ENCODE results near the gene GAL3ST1. TPM values are rescaled to one million over a fixed set of nuclear protein-coding genes. Genes with fewer than 3 reads are reported as not detected.

GAL3ST1 gene
- total and polyA plus RNA-seq, 3 donors from 2014 or later: 4.2 to 18.5 (median 11.3) TPM

DNA sequence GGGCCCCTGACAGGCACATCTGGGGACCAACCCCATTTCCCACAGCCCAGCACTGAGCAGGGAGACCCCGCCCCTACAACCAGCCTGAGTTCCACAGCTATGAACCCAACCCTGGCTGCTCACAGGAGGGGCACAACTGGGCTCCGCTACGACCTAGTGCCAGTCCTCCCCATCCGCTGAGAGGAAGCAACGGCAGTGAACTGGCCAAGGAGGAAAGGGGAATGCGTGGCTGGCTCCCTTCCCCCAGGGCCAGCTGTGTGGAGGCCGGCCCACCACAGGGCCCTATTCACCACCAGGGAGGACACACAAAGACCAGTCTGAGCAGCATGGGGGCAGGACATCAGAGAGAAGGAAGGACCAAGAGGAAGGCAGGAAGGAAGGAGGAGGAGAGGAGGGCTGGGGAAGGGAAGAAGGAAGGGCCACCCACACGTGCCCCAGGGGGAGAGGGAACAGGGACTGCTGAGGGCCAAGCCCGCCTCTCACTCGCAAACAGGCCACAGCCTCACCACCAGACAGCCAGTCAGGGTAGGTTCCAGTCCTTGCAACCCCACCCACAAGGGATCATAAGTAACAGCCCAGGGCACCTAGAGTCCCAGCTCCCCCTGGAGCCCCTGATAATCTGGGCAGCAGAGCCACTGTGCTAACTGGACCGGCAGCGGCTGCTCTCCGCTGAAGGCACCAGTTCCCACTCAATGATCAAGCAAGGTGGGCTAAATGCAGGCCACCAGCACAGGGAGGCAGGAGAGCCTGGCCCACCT is 8.5 kb upstream of the GAL3ST1 start:
- Histone ChIP-seq H3K4me1 (no peaks in the 10 kb centered on the region), H3K36me3 (ENCODE audit: low read depth, missing control alignments) (no peaks in the 10 kb centered on the region), H3K9me3 (no peaks in the 10 kb centered on the region), H3K4me3 (no peak overlapping the region), H3K27me3 (no peaks in the 10 kb centered on the region), H3K27ac (no peak overlapping the region)
- TF ChIP-seq, protein P1, sequence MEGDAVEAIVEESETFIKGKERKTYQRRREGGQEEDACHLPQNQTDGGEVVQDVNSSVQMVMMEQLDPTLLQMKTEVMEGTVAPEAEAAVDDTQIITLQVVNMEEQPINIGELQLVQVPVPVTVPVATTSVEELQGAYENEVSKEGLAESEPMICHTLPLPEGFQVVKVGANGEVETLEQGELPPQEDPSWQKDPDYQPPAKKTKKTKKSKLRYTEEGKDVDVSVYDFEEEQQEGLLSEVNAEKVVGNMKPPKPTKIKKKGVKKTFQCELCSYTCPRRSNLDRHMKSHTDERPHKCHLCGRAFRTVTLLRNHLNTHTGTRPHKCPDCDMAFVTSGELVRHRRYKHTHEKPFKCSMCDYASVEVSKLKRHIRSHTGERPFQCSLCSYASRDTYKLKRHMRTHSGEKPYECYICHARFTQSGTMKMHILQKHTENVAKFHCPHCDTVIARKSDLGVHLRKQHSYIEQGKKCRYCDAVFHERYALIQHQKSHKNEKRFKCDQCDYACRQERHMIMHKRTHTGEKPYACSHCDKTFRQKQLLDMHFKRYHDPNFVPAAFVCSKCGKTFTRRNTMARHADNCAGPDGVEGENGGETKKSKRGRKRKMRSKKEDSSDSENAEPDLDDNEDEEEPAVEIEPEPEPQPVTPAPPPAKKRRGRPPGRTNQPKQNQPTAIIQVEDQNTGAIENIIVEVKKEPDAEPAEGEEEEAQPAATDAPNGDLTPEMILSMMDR (IDR thresholded peaks at IDR 0.05): no peak
- no peak for TF ChIP-seq POLR2A (IDR thresholded peaks at IDR 0.05)
- DNase-seq: no peak
- intact Hi-C loops (cut with DNase I; ENCODE audit: low total_unique reads): no loop called here
- WGBS, 2 donors: 79 to 84% methylated on average over 7 to 13 of the region's 13 CpGs

DNA sequence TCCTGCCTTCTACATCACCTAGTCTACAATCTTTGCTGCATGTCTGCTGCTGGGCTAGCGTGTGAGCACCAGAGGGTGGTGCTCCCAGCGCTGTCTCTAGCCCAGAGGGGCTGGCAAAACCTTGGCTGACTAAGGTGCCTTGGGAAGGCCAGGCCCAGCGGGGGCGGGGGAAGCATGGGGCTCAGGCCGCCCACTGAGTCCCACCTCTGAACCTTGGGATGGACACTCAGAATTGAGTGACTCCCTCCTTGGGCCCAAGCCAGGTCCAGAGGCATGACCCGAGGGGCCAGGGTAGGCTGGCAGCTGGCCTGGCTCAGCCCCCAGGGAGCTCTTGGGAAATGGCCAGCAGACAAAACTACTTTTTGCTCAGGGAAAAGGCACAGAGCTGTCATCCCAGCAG is 7.6 kb upstream of the GAL3ST1 start:
- no peaks in the 10 kb centered on the region for H3K36me3 ChIP-seq (ENCODE audit: low read depth, missing control alignments)
- 85 to 89% methylated on average over 3 to 6 of the region's 6 CpGs for WGBS, 2 donors

DNA sequence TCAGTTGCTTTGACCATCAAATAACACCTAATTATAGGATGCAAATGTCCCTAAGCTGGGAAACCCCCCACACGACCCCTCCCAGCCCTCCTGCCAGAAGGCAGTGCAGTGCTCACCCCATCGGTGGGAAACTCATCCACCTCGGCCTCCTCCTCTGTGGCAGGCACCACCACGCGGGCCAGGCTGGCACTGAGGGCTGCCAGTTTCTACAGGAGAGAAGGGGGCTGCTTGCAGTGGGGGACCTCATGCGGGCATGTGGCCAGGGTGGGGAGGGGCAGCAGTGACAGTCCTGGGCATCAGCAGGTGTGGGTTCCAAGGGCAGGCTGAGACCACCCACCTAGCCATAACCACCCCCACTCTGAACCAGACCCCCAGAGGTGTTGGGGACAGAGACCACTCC is 6.4 kb upstream of the GAL3ST1 start:
- Histone ChIP-seq H3K9me3 (no peaks in the 10 kb centered on the region), H3K36me3 (ENCODE audit: low read depth, missing control alignments) (no peaks in the 10 kb centered on the region), H3K27me3 (no peaks in the 10 kb centered on the region), H3K4me1 (peaks cover 1% of the 10 kb centered on the region), H3K4me3 (no peak overlapping the region), H3K27ac (no peak overlapping the region)
- 82 to 93% methylated on average over 3 to 5 of the region's 6 CpGs for WGBS, 2 donors
- no peak for DNase-seq
- no peak for TF ChIP-seq POLR2A (IDR thresholded peaks at IDR 0.05)
- TF ChIP-seq, protein P1 (IDR thresholded peaks at IDR 0.05): no peak
- intact Hi-C loops (cut with DNase I; ENCODE audit: low total_unique reads): no loop called here

More for the DNA sequence above, 7.6 kb upstream of the GAL3ST1 start:
- Histone ChIP-seq H3K27me3 (no peaks in the 10 kb centered on the region), H3K27ac (no peak overlapping the region), H3K4me3 (no peak overlapping the region), H3K9me3 (no peaks in the 10 kb centered on the region), H3K4me1 (no peaks in the 10 kb centered on the region)
- intact Hi-C loops (cut with DNase I; ENCODE audit: low total_unique reads): no loop called here
- TF ChIP-seq, protein P1 (IDR thresholded peaks at IDR 0.05): no peak
- TF ChIP-seq POLR2A (IDR thresholded peaks at IDR 0.05): no peak
- DNase-seq: no peak

DNA sequence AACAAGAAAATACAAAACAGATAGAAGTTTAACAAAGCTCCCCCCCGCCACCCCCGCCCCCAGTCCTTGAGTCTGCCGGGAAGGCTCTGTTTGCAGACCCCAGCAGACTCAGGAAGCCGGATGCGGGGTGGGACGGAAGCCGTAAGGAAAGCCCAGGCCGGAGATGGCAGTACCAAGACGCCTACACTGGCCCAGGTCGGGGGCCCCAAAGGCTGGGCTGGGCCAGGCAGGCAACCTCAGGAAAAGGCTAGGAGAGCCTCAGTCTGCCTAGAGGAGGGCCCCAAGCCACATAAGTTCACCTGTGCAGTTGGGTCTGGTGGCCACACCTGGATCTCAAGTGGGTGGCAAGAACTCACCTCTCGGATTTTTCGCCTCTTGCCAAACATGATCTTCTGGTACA is 4.0 kb upstream of the GAL3ST1 start:
- peaks cover 13% of the 10 kb centered on the region for H3K4me1 ChIP-seq
- intact Hi-C loops (cut with DNase I; ENCODE audit: low total_unique reads): no loop called here
- H3K9me3 ChIP-seq: no peaks in the 10 kb centered on the region
- TF ChIP-seq, protein P1 (IDR thresholded peaks at IDR 0.05): no peak
- TF ChIP-seq POLR2A (IDR thresholded peaks at IDR 0.05): no peak
- no peaks in the 10 kb centered on the region for H3K36me3 ChIP-seq (ENCODE audit: low read depth, missing control alignments)
- no peak for DNase-seq
- H3K27ac ChIP-seq: no peak overlapping the region
- no peaks in the 10 kb centered on the region for H3K27me3 ChIP-seq
- H3K4me3 ChIP-seq: no peak overlapping the region
- WGBS, 2 donors: 81 to 93% methylated on average over 9 to 12 of the region's 12 CpGs

DNA sequence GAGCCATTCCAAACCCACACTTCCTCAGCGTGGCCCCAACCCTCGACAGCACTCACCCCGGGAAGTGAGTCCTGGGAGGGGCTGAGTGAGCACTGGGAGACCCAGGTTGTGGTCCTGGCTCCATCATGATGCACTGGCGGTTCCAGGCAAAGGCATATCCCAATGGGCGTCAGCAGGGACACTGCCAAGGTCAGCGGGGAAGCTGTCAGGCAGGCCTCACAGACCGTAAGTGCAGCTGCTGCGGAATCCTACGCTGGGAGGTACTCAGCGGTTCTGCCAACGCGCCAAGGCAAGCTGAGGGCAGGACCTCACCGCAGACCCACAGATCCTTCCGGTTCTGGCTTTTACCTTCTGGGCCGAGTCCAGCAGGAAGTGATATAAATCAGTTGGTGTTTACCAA is 1.4 kb upstream of the GAL3ST1 start:
- Histone ChIP-seq H3K27ac (no peak overlapping the region), H3K9me3 (no peaks in the 10 kb centered on the region), H3K4me3 (no peak overlapping the region), H3K27me3 (no peaks in the 10 kb centered on the region), H3K4me1 (peaks cover 18% of the 10 kb centered on the region), H3K36me3 (ENCODE audit: low read depth, missing control alignments) (no peaks in the 10 kb centered on the region)
- DNase-seq: no peak
- 78 to 81% methylated on average over 9 to 15 of the region's 15 CpGs for WGBS, 2 donors
- intact Hi-C loops (cut with DNase I; ENCODE audit: low total_unique reads): no loop called here
- TF ChIP-seq, protein P1 (IDR thresholded peaks at IDR 0.05): no peak
- no peak for TF ChIP-seq POLR2A (IDR thresholded peaks at IDR 0.05)
